HG02970 (cell line): Measurements from ENCODE around the gene PIK3C3.
"Not testable (repeated sequence)": the region's sequence is repeated elsewhere in the genome, so short reads cannot be mapped to it uniquely, and the experiment has no call there.

Experiments used
- ATAC-seq: cut with Tn5 transposase; IDR thresholded peaks from one replicate; pipeline ENCODE4 v1.9.1; 2021; ENCODE audit warnings: mild to moderate bottlenecking, moderate library complexity, moderate number of reproducible peaks; ENCODE audit not compliant: unreplicated experiment, low FRiP score

PIK3C3 gene

DNA sequence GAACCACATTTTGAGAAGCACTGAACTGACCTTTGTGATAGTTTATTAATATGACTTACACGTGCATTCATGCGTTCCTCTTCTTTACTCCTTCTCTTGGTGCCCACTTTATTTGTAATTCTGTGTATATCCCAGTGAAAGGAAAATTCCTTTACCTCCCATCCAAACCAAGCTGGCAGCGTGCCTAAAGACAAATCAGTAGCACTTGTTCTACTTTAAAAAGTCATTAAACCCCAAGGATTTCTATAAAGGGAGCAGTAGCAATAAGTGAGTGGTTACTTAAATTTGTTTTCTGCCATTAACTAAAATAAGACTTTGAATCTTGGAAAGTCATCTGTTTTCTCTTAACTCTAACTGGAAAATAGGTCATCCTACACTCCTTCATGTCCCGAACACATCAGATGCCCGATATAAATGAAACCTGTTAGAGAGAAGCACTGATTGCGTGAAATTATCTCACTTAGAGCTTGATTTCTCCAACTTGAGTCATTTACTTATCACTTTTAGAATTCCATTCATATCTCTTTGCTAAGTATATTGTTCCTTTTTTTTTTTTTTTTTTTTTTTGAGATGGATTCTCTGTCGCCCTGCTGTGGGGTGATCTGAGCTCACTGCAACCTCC lies 10.7 kb downstream of the PIK3C3 start:
- ATAC-seq = no peak

DNA sequence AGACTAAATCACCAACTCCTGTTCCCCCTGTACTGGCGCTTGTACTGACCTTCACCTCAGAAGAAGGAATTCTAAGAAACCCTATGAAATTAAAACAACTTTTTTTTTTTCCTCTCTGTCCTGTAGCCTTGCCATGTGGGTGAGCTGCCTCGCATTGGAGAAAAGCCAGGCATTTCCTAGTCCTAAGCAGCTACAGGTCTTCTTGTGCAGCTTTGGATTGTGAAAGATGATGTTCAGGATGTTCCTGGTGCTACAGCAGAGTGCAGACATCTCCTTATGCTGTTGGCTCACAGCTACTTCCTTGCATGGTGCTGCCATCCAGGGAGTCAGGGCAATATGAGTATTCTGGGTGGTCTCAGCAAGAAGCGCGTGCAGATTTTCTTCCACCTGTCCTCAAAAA lies 11.9 kb downstream of the PIK3C3 start:
- ATAC-seq = no peak

DNA sequence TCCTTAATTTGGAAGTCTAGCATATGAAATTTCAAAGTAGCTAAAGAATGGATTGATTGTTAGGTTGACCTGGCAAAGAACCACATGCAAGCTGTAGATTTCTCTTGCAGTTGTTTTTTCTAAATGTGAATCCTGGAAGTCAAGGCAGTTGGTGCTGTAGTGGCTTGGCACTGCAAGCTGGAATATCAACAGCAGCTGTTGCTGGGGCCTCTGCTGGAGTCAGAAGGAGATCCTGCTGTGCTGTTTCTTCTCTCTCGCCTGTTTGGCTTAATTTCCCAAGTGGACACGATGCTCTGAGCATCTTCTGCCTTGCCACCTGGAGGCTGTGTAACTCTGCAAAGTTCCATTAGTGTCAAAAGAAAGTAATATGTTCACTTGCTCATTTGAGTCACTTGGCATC lies 12.6 kb downstream of the PIK3C3 start:
- no peak for ATAC-seq

DNA sequence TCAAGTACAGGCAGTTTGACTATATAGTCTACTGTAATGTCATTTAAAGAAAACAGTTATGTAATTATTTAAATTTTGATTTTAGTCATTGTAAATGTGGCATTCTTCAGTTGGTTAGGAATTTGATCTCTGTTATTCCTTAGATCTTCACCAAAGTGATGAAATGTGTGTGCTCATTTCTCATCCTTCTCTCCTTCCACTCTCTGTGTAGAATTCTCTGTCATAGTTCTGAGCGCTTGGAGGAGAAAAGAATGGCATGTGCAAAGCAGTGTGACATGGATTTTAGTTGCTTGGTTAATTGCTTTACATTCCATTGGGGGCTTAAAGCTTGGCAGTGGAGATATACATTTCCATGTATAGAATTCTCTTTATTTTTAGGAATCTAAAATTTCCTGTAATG lies 14.8 kb downstream of the PIK3C3 start:
- ATAC-seq = no peak

DNA sequence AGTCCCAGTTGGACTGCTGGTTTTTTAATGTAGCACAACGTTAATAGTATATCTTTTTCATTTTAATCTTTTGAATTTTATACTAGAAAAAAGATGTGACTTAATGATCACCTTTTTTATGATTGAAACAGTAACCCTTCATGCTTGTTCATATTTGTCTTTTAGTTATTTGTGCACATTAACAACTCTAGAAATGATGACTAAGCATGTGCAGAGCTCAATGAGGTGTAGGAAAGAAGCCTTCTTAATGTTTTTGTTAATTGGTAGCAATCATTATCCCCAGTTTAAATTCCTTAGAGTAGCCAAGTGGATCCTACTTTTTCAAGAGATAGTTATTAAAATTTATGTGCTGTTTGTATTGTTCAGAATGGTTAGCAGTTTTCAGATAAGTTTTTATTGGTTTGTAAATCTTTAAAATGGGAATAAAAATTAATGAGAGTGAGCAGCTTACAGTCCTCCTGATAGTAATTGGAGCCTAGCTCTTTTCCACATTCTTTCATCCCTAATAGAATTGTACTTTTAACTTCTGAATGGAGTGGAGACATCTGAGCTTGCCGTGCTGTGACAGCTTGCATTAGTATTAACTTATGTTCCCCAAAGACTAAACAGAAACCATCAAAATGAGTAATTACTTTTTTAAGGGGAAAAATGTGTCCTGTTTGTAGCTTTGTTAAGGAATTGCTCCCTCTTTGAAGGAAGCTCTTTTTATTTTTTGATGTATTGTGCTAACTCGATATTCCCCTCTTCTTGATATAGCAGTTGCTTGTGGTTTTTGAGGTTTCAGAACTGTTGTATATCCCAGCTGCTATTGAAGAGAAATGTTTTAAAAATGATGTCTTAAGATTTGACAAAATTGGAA lies 17.3 kb downstream of the PIK3C3 start:
- no peak for ATAC-seq

DNA sequence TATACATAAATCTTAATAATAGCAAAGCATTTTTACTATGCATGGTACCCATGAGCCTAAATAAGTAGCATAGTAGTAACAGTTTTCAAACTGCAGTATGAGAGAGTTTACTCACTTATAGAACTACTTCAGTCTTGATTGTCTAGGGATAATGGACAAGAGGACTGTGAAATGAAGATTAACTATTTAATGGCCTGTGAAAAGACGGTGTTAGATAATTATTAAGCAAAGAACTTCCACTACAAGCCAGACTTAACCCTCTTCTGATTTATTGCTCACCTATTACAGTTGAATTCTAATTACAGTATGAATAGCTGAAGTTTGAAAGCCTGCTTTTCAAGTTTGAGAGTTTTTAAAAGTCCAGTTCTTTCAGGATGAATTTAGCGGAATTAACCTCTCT lies 18.9 kb downstream of the PIK3C3 start:
- no peak for ATAC-seq

DNA sequence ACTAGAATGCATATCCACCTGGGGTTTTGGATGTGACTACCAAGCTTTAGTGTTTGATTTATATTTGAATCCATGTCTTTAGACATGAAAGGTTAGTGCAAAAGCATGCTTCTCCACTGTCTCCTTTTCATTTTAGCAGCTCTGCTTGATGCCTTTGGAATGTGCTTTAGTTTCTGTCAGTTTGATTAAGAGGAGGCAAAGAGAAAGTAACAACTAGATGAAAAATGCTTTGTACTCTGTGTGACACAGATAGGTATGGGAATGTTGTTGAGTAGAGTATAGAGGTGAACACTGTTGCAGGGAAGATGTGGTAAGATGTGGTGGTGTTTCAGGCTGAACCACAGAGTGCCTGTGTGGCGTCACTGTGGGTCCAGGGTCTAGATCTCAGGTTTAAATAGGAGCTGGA lies 19.8 kb downstream of the PIK3C3 start:
- ATAC-seq = no peak

DNA sequence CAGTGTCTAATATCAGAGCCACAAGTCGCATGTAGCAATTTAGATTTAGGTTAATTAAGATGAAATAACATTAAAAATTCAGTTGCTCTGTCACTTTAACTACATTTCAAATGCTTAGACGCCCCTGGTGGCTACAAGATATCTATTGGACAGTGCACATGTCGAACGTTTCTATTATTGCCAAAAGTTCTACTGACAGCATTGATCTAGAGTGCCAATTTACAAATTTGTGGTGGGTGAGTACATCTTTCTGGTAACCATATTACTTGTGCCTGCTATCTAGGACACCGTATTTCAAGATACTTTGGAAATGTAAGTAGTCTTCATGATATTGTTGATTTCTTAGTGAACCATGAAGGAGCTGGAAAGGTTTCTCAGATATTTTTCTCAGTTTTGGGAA lies 20.2 kb downstream of the PIK3C3 start:
- no peak for ATAC-seq

DNA sequence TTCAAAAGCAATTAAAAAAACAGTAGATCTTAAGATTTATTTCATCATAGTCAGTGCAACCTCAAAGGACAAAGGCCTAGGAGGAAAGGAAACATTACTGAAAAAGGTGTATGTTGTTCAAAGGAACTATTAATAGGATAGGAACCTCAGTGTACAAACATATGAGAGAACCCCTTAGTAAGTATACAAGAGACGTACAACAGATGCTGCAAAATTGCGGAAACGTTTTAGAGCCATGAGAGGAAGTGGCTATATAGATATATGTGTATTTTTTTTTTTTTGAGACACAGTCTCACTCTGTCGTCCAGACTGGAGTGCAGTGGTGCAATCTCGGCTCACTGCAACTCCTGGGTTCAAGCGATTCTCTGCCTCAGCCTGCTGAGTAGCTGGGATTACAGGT lies 22.2 kb downstream of the PIK3C3 start:
- ATAC-seq = no peak

DNA sequence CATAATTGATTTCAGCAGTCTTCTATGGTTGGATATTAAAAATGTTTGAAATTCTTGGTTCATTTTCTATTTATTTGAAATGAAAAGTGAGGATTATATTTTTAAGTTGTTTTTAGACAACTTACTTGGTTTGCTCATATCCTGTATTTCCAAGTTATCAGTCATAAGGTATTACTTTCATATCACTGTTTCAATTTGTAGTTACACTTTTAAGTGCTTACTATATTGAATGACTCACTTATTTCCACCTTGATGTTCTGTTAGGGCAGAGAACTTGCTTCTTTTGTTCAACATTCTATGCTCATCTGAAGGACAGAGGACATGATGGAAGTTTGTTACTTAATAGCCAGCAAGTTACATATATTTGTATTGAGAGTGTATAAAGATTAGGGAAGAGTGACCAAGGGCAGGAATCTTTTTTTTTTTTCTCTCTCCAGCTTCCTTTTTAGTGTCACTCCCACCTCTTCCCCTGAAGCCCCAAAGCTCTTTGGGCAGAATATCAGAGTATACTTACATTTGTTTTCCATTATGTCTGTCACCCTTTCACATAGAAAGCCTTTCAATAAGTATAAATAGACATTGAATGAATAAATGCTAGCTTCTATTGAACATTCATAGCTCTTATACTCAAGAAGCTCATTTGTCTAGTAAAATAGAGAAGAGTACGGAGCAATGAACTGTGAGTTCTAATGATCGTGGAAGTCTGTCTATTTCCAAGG lies 28.1 kb downstream of the PIK3C3 start:
- ATAC-seq = peak; percentile 89

DNA sequence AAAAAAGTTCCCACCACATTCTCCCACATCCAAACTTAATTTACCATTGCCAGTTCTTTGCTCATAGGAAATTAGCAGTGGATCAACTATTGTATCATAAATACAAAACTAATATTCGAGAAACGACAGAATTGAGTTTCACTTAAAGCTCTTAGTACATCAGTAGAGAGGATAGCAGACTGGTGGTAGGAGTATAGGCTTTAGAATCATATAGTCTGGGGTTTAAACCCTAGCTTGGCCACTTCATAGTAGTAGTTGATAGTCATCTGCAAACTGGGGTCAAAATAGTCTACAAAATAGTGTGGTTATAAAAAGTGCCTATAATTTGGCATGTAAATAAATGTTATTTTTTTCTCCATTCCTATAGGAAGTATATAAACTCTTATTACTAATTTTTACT lies 30.9 kb downstream of the PIK3C3 start:
- no peak for ATAC-seq

DNA sequence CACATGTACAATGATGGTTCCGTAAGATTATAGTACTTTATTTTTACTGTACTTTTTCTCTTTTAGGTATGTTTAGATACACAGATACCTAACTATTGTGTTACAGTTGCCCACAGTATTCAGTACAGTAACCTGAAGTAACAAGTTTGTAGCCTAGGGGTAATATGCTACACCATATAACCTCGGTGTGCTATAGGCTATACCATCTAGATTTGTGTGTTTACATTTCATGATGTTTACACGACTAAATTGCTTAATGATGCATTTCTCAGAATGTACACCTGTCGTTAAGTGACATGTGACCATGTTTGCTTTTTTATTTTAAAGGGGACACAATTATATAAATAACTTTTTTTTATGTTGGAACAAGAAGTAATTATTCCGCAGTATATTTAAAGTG lies 34.5 kb downstream of the PIK3C3 start:
- ATAC-seq = no peak

DNA sequence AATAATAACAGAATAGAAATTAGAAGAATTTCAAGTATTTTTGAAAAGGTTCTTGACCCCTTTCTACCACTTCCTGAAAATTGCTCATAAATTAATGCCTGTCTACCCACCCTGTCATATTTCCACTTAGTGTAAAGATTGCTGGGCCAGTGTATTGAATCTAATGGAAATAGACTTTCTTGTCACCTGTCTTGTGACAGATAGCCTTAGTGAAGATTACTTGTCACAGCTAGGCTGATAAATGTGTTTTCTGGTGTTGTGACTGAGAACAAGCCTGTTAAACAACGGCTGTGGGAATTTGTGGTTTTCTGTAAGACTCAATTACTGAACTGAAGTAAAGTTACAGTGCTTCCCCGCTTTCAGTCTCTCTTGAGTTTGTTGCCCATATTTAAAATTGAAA lies 37.0 kb downstream of the PIK3C3 start:
- ATAC-seq = no peak

DNA sequence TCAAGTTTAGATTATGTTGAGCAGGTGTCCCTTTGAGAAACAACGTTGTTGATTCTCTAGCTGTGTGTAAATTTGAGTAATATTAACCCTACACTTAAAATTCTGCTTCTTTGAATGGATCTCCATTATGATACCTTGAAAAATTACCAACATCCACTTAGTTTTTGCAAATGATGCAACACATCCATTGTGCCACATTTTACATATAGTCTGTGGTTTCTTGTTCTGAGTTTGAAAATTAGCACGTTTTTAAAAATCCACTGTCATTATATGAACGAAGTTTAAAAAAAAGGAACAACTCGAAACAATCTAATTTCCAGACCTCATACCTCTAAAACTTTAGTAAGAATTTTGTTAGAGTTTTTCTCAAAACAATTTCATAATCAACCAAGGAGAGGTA lies 37.7 kb downstream of the PIK3C3 start:
- no peak for ATAC-seq

DNA sequence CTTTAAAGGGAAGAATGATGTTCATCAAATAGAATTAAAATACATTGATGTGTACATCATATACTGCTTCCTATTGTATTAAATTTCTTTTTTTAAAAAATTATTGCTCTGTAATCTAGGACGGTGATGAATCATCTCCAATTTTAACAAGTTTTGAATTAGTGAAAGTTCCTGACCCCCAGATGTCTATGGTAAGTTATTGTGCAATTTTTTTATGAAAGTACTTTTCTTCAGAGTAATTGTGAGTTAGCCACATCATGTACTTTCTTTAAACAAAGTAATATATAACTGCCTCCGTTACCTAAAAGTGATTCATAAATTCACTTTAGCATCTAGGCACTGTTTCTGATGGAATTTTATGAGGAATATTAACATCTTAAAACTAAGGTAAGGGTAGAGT lies 38.1 kb downstream of the PIK3C3 start:
- no peak for ATAC-seq

DNA sequence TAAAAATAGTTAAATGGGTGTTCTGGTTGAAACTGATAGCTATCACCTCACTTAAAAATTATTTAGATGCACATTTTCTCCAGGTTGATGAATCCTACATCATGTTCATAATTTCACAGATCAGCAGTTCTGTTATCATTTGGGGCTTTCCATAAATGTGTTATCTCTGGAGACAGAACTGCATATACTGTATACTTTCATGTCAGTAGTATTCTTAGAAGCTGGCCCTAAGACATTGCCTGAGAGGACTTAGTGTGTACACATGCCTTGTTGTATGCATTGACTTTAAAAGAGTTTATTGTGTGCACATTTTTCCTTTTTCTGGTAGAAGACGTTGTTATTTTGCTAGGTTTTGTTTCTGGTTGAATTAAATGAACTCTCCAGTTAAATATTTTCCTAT lies 41.0 kb downstream of the PIK3C3 start:
- no peak for ATAC-seq

DNA sequence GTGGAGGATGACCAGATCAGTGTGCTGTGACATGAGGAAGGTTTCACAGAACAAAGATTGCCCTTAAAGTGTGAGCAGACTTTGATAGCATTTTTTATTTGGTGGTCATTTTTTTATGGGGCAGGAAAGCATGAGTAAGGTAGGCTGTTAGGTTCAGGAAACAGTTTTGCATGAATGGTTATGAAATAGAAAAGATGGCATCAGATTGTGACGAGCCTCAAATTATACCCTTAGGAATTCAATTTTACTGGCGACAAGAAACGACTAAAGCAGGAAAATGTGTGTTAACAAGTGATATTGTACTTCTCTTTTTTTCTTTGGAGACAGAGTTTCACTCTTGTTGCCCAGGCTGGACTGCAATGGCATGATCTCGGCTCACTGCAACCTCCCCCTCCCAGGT lies 44.7 kb downstream of the PIK3C3 start:
- no peak for ATAC-seq

DNA sequence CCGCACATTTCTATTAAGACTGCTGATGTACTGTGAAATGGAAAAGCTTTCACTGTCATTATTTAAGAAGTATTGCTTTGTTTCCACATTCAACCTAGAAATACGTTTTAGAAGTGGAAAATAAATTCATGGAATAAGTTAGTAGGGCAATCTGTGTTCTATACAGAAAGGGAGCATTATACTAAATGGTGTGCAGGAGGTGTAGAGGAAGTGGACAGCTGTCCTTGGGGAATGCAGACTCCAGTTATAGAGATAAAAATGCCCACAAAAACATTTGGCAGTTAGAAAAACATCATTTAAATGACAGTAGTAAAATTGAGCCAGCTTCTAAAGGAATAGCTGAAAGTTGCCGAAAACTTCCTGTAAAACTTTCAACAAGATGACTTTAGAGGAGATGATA lies 46.8 kb downstream of the PIK3C3 start:
- no peak for ATAC-seq

DNA sequence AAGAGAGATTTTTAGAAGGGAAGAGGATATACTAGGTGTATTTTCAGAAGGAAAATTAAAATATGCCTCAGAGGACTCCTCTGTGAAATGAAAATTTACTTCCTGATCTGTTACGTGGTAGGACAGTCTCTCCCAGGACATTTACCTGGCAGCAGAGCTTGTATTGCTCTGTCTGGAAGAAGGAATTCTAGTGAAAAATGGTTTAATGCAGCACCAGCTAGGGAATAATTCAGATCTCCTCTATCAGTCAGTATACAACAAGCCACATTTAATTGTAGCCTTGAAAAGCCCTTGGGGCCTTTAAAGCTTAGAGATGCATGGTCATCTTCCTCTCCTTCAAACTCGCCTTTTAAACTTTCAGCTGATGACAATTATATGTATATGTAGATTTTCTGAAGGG lies 49.6 kb downstream of the PIK3C3 start:
- ATAC-seq = no peak

DNA sequence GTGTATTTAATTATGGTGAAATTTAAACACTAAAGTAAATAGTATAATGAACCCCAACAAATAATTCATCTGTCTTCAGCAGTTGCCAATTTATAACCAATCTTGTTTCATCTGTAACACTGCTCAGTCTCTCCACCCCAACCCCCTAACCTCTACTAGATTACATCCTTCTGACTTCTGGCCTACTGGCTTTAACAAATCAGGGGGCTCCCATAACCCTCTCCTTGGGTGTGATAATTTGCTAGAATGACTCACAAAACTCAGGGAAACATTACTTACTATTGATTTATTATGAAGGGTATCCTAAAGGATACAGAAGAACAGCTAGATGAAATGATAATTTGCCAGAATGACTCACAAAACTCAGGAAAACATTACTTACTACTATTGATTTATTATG lies 50.7 kb downstream of the PIK3C3 start:
- ATAC-seq = no peak

DNA sequence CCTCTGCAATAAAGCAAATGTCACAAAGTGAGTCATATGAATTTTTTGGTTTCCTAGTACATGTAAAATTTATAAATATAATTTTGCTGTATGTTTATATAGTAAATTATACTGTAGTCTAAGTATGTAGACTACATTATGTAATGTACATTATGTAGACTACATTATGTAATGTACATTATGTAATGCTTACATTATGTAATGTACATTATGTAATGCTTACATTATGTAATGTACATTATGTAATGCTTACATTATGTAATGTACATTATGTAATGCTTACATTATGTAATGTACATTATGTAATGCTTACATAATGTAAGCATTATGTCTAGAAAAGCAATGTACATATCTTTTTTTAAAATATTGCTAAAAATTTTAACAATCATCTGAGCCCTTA lies 54.4 kb downstream of the PIK3C3 start:
- not testable (repeated sequence) for ATAC-seq

DNA sequence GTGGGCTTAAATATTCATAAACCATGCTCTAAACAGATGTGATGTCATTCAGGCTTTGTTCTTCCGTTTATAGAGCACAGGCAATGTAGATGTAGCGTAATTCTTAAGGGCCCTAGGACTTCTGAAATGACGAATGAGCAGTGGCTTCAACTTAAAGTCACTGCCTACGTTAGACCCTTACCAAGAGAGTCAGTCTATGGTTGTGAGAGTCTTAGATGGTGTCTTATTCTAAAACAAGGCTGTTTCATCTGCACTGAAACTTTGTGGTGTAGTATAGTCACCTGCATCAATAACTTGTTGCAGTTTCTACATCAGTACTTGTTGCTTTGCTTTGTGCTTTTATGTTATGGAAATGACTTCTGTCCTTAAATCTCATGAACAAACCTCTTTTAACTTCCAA lies 56.0 kb downstream of the PIK3C3 start:
- ATAC-seq = peak; percentile 98
